ENCODE results near the gene CACNB4.
A peak's percentile ranks its signal among the peaks of the same experiment; 100 is the strongest.

The CACNB4 gene

GRCh38 chr2:151976945-151977353, 121.9 kb downstream of the CACNB4 start:
- no peak for DNase-seq
- no peak for TF ChIP-seq CTCF (IDR thresholded peaks at IDR 0.05)
- Histone ChIP-seq H3K27me3 (no peaks in the 10 kb centered on the region), H3K9me3 (no peaks in the 10 kb centered on the region), H3K4me1 (no peaks in the 10 kb centered on the region), H3K4me3 (no peak overlapping the region), H3K36me3 (no peaks in the 10 kb centered on the region), H3K27ac (no peak overlapping the region)
- intact Hi-C loops (cut with DNase I; ENCODE audit: low total_unique reads), result no loop called here

- Histone ChIP-seq H3K27ac (no peak overlapping the region), H3K27me3 (no peaks in the 10 kb centered on the region), H3K4me1 (no peaks in the 10 kb centered on the region), H3K4me3 (no peak overlapping the region), H3K9me3 (no peaks in the 10 kb centered on the region), H3K36me3 (no peaks in the 10 kb centered on the region)
- no peak for DNase-seq
- intact Hi-C loops (cut with DNase I; ENCODE audit: low total_unique reads), result no loop called here
- no peak for TF ChIP-seq CTCF (IDR thresholded peaks at IDR 0.05)
Observed at GRCh38 chr2:151975460-151976414, 123.1 kb downstream of the CACNB4 start.

- H3K4me3 ChIP-seq, result no peak overlapping the region
- no peak for TF ChIP-seq CTCF (IDR thresholded peaks at IDR 0.05)
- intact Hi-C loops (cut with DNase I; ENCODE audit: low total_unique reads), result no loop called here
- H3K4me1 ChIP-seq, result no peaks in the 10 kb centered on the region
- H3K9me3 ChIP-seq, result no peaks in the 10 kb centered on the region
- DNase-seq, result no peak
- H3K27ac ChIP-seq, result no peak overlapping the region
- no peaks in the 10 kb centered on the region for H3K27me3 ChIP-seq
- no peaks in the 10 kb centered on the region for H3K36me3 ChIP-seq
Observed at GRCh38 chr2:151974988-151975387, 123.9 kb downstream of the CACNB4 start.

GRCh38 chr2:151973901-151974199, 125.0 kb downstream of the CACNB4 start:
- no peaks in the 10 kb centered on the region for H3K36me3 ChIP-seq

GRCh38 chr2:151973013-151973900, 125.6 kb downstream of the CACNB4 start:
- intact Hi-C loops (cut with DNase I; ENCODE audit: low total_unique reads), result no loop called here
- TF ChIP-seq CTCF (IDR thresholded peaks at IDR 0.05), result no peak
- Histone ChIP-seq H3K4me1 (no peaks in the 10 kb centered on the region), H3K9me3 (no peaks in the 10 kb centered on the region), H3K4me3 (no peak overlapping the region), H3K27me3 (no peaks in the 10 kb centered on the region), H3K27ac (no peak overlapping the region), H3K36me3 (no peaks in the 10 kb centered on the region)
- no peak for DNase-seq

More at GRCh38 chr2:151973901-151974199, 125.0 kb downstream of the CACNB4 start:
- H3K9me3 ChIP-seq, result no peaks in the 10 kb centered on the region
- intact Hi-C loops (cut with DNase I; ENCODE audit: low total_unique reads), result no loop called here
- no peak for TF ChIP-seq CTCF (IDR thresholded peaks at IDR 0.05)
- no peak overlapping the region for H3K27ac ChIP-seq
- peak in 1 of 2 donors; percentile 31 for DNase-seq
- H3K4me3 ChIP-seq, result no peak overlapping the region
- no peaks in the 10 kb centered on the region for H3K27me3 ChIP-seq
- no peaks in the 10 kb centered on the region for H3K4me1 ChIP-seq

Data from tibial artery (tissue), 4 donors.